Muscle layer of duodenum (tissue), 2 donors: ENCODE results near the gene ESPL1.
A peak's percentile ranks its signal among the peaks of the same experiment; 100 is the strongest.
"Not testable (repeated sequence)": the region's sequence is repeated elsewhere in the genome, so short reads cannot be mapped to it uniquely, and the experiment has no call there.

Experiments
- H3K27ac ChIP-seq: one replicate; pipeline ENCODE4 v1.7.0; 2013; ENCODE audit warnings: mild to moderate bottlenecking, low read length
- H3K27me3 ChIP-seq: one replicate; pipeline ENCODE4 v1.7.0; 2013; ENCODE audit warnings: low read depth, mild to moderate bottlenecking, control low read depth, low read length
- H3K36me3 ChIP-seq, 2 donors: one replicate each; pipeline ENCODE4 v1.7.0; 2013; ENCODE audit warnings: low read length in 2 of 2, control low read depth in 1 of 2, mild to moderate bottlenecking in 1 of 2; ENCODE audit not compliant: insufficient read depth in 2 of 2, control insufficient read depth in 1 of 2
- H3K4me1 ChIP-seq, 2 donors: one replicate each; pipeline ENCODE4 v1.7.0; 2013; ENCODE audit warnings: low read length in 2 of 2, mild to moderate bottlenecking in 2 of 2, control low read depth in 1 of 2, moderate library complexity in 1 of 2; ENCODE audit not compliant: insufficient read depth in 2 of 2, control insufficient read depth in 1 of 2
- H3K4me3 ChIP-seq, 2 donors: one replicate each; pipeline ENCODE4 v1.7.0; 2013; ENCODE audit warnings: low read length in 2 of 2, low read depth in 1 of 2, mild to moderate bottlenecking in 1 of 2
- H3K9me3 ChIP-seq, 2 donors: one replicate each; pipeline ENCODE4 v1.7.0; 2013; ENCODE audit warnings: low read length in 2 of 2, control low read depth in 1 of 2, mild to moderate bottlenecking in 1 of 2; ENCODE audit not compliant: control insufficient read depth in 1 of 2
- donor health status: healthy.

ESPL1 gene

GRCh38 chr12:53292426-53292825 lies 24.3 kb downstream of the ESPL1 start:
- Histone ChIP-seq H3K27me3 (no peaks in the 10 kb centered on the region), H3K4me3 (no peak overlapping the region), H3K27ac (no peak overlapping the region), H3K9me3 (no peaks in the 10 kb centered on the region), H3K4me1 (peaks cover 9 to 20% of the 10 kb centered on the region in 2 donors), H3K36me3 (no peaks in the 10 kb centered on the region)

- Histone ChIP-seq H3K36me3 (peaks cover 8 to 18% of the 10 kb centered on the region in 2 donors), H3K4me3 (peak within 1 kb of the TSS; percentile 66 to 83), H3K4me1 (peaks cover 19 to 39% of the 10 kb centered on the region in 2 donors), H3K9me3 (no peaks in the 10 kb centered on the region), H3K27ac (peak within 1 kb of the TSS; percentile 90), H3K27me3 (no peaks in the 10 kb centered on the region)
Observed at GRCh38 chr12:53295070-53295890, 27.2 kb downstream of the ESPL1 start, which contains the start of gene PFDN5. PFDN5 (plus strand) TSS chr12:53295542; CDS start chr12:53295568, 26 bp downstream.

GRCh38 chr12:53295891-53296219 lies 27.8 kb downstream of the ESPL1 start:
- no peaks in the 10 kb centered on the region for H3K9me3 ChIP-seq
- H3K4me3 ChIP-seq: peak overlapping the region; percentile 66 to 83
- H3K27me3 ChIP-seq: no peaks in the 10 kb centered on the region
- H3K27ac ChIP-seq: peak overlapping the region; percentile 90
- H3K36me3 ChIP-seq: peaks cover 8 to 18% of the 10 kb centered on the region in 2 donors
- H3K4me1 ChIP-seq: peaks cover 23 to 45% of the 10 kb centered on the region in 2 donors

- peak overlapping the region; percentile 67 for H3K27ac ChIP-seq
Observed at GRCh38 chr12:53297106-53297505, 29.0 kb downstream of the ESPL1 start.

GRCh38 chr12:53298164-53298563 lies 30.1 kb downstream of the ESPL1 start:
- H3K9me3 ChIP-seq: no peaks in the 10 kb centered on the region
- H3K4me3 ChIP-seq: no peak overlapping the region
- H3K36me3 ChIP-seq: peaks cover 17 to 29% of the 10 kb centered on the region in 2 donors
- H3K4me1 ChIP-seq: peaks cover 23 to 50% of the 10 kb centered on the region in 2 donors
- H3K27ac ChIP-seq: peak overlapping the region; percentile 67
- H3K27me3 ChIP-seq: no peaks in the 10 kb centered on the region

More at GRCh38 chr12:53297106-53297505, 29.0 kb downstream of the ESPL1 start:
- H3K4me3 ChIP-seq, H3K9me3 ChIP-seq, H3K27me3 ChIP-seq: not testable (repeated sequence)
- Histone ChIP-seq H3K36me3 (peaks cover 8 to 18% of the 10 kb centered on the region in 2 donors), H3K4me1 (peaks cover 23 to 46% of the 10 kb centered on the region in 2 donors)

GRCh38 chr12:53299101-53299453 lies 31.0 kb downstream of the ESPL1 start:
- H3K27ac ChIP-seq: peak overlapping the region; percentile 67
- peaks cover 23 to 50% of the 10 kb centered on the region in 2 donors for H3K4me1 ChIP-seq
- H3K36me3 ChIP-seq: peaks cover 19 to 32% of the 10 kb centered on the region in 2 donors
- no peaks in the 10 kb centered on the region for H3K27me3 ChIP-seq
- H3K9me3 ChIP-seq: no peaks in the 10 kb centered on the region
- H3K4me3 ChIP-seq: peak overlapping the region; percentile 87 to 97

GRCh38 chr12:53299454-53300180 lies 31.5 kb downstream of the ESPL1 start, which contains the start of gene MYG1:
MYG1 (plus strand) TSS chr12:53299695; CDS start chr12:53299738, 43 bp downstream.
- peaks cover 23 to 49% of the 10 kb centered on the region in 2 donors for H3K4me1 ChIP-seq
- H3K36me3 ChIP-seq: peaks cover 19 to 32% of the 10 kb centered on the region in 2 donors
- H3K27me3 ChIP-seq: no peaks in the 10 kb centered on the region
- H3K4me3 ChIP-seq: peak within 1 kb of the TSS; percentile 87 to 97
- peak within 1 kb of the TSS; percentile 80 for H3K27ac ChIP-seq
- no peaks in the 10 kb centered on the region for H3K9me3 ChIP-seq

- H3K36me3 ChIP-seq: peaks cover 20 to 35% of the 10 kb centered on the region in 2 donors
- peak overlapping the region; percentile 80 for H3K27ac ChIP-seq
- H3K4me3 ChIP-seq: peak overlapping the region; percentile 87 to 97
- no peaks in the 10 kb centered on the region for H3K9me3 ChIP-seq
- no peaks in the 10 kb centered on the region for H3K27me3 ChIP-seq
- peaks cover 23 to 46% of the 10 kb centered on the region in 2 donors for H3K4me1 ChIP-seq
Observed at GRCh38 chr12:53300187-53300586, 32.1 kb downstream of the ESPL1 start.

GRCh38 chr12:53302903-53303302 lies 34.8 kb downstream of the ESPL1 start:
- Histone ChIP-seq H3K27ac (no peak overlapping the region), H3K4me1 (peaks cover 9 to 29% of the 10 kb centered on the region in 2 donors), H3K36me3 (peaks cover 43 to 59% of the 10 kb centered on the region in 2 donors), H3K9me3 (no peaks in the 10 kb centered on the region), H3K4me3 (no peak overlapping the region), H3K27me3 (no peaks in the 10 kb centered on the region)

- H3K4me3 ChIP-seq: no peak overlapping the region
- H3K27ac ChIP-seq: no peak overlapping the region
- no peaks in the 10 kb centered on the region for H3K27me3 ChIP-seq
- H3K4me1 ChIP-seq: peaks cover 0 to 4% of the 10 kb centered on the region in 2 donors
- H3K9me3 ChIP-seq: no peaks in the 10 kb centered on the region
- peaks cover 53 to 72% of the 10 kb centered on the region in 2 donors for H3K36me3 ChIP-seq
Observed at GRCh38 chr12:53306826-53307225, 38.7 kb downstream of the ESPL1 start.

GRCh38 chr12:53308276-53308675 lies 40.2 kb downstream of the ESPL1 start:
- Histone ChIP-seq H3K4me1 (no peaks in the 10 kb centered on the region), H3K36me3 (peaks cover 43 to 60% of the 10 kb centered on the region in 2 donors), H3K27ac (no peak overlapping the region), H3K9me3 (no peaks in the 10 kb centered on the region), H3K27me3 (no peaks in the 10 kb centered on the region), H3K4me3 (no peak overlapping the region)
